Renal cortical epithelial cell (primary cell): ENCODE results near the gene FKBP5. TPM values are rescaled to one million over a fixed set of nuclear protein-coding genes. Genes with fewer than 3 reads are reported as not detected.
"Not testable (repeated sequence)": the region's sequence is repeated elsewhere in the genome, so short reads cannot be mapped to it uniquely, and the experiment has no call there.

ENCODE experiments used
- DNase-seq: peaks from one replicate; pipeline ENCODE4 v3.0.0-alpha.2; 2011; ENCODE audit warnings: low read depth
- total RNA-seq: library from RNA; depleted of rRNA; stranded (reverse); fragments of >200 nt; gene quantifications from 2 replicates; pipeline ENCODE4 v1.2.3, GENCODE V29; 2014

Gene FKBP5
- total RNA-seq, 1 donor from 2014 or later, result 146 TPM

GRCh38 chr6:35622283-35622682 is 66.4 kb downstream of the FKBP5 start:
- DNase-seq, result no peak

- DNase-seq, result no peak
These were observed 68.0 kb downstream of the FKBP5 start for GRCh38 chr6:35620706-35621105.

DNA sequence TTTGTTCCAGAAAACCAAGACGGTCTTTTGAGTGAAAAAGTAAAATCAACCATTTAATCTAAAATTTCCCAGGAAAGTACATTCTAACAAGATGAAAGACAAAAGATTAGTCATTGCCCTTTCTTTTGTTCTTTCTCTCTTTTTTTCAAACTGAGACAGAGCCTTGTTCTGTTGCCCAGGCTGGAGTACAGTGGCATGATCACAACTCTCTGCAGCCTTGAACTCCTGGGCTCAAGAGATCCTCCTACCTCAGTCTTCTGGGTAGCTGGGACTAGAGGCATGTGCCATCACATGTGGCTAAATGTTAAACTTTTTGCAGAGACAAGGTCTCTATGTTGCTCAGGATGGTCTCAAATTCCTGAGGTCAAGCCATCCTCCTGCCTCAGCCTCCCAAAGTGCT is 75.0 kb downstream of the FKBP5 start:
- no peak for DNase-seq

- peak; percentile 30 for DNase-seq
These were observed 77.5 kb downstream of the FKBP5 start for GRCh38 chr6:35611240-35611639.

DNA sequence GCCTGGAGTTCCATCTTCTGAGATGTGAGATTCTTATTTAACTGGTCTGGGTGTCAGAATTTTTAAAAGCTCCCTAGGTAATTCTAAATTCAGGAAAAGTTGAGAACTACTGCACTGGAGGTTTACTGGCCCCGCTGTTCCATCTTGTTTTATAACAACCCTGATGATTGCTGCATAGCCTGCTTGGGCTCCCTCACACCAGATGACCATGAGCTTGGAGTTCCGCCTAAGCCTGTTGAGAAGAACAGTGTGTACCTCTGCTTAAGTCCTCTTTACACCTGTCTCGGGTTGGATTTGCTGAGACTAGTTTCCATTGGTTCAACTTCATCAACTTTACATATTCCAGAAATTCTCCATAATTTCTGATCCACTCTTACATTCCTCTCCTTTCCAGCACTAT is 77.9 kb downstream of the FKBP5 start:
- no peak for DNase-seq

- DNase-seq, result no peak
These were observed 79.1 kb downstream of the FKBP5 start for GRCh38 chr6:35609588-35609987.

DNA sequence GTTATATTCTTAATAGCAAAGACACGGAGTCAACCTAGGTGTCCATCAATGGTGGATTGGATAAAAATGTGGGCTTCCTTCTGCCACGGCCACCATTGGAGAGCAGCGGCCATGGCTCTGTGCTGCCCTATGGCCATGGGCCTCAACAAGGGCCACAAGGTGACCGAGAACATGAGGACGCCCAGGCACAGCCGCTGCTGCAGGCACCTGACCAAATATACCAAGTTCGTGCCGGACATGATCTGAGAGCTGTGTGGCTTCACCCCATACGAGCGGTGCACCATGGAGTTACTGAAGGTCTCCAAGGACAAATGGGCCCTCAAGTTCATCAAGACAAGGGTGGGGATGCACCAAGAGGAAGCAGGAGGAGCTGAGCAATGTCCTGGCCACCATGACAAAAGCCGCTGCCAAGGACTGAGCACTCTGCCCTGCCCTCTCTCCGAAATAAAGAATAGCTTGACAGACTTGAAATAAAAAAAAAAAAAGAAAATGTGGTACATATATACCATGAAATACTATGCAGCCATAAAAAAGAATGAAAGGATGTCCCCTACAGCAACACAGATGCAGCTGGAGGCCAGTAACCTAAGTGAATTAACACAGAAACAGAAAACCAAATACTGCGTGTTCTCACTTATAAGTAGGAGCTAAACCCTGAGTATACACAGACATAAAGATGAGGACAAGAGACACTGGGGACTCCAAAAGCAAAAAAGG is 81.0 kb downstream of the FKBP5 start:
- no peak for DNase-seq

DNA sequence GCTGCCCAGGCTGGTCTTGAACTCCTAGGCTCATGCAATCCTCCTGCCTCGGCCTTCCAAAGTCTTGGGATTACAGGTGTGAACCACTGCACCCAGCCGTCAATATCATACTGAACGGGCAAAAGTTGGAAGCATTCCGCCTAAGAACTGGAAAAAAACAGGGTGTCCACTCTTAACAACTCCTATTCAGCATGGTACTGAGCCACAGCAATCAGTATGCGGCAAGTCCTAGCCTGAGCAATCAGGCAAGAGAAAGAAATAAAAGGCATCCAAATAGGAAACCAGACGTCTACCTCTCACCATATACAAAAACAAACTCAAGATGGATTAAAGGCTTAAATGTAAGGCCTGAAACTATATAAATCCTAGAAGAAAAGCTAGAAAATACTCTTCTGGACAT is 83.1 kb downstream of the FKBP5 start:
- no peak for DNase-seq

DNA sequence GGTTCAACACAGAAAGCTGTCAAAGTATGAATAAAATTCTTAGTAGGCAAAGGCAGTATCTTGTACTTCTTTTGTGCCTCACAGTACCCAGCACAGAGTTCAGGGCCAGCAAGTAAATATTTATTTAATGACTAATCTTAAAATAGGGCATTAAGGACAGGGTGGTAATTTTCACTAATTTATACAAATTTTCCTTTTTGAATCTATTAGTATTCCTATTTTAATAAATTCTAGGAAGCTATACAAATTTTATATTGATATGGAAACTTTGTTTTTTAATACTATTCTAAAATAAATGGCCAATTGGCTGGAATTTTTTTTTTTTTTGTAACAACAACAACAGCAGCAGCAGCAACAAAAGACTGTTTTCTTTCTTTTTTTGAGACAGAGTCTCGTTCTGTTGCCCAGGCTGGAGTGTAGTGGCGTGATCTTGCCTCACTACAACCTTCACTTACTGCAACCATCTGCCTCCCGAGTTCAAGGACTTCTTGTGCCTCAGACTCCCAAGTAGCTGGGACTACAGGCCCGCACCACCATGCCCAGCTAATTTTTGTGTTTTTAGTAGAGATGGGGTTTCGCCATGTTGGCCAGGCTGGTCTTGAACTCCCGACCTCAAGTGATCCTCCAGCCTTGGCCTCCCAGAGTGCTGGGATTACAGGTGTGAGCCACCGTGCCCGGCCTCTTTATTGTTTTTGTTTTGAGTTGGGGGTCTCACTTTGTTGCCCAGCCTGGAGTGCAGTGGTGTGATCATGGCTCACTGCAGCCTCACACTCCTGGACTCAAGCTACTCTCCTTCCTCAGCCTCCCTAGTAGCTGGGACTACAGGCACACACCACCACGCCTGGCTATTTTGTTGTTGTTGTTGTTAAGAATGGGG is 85.2 kb downstream of the FKBP5 start:
- DNase-seq, result peak; percentile 81

DNA sequence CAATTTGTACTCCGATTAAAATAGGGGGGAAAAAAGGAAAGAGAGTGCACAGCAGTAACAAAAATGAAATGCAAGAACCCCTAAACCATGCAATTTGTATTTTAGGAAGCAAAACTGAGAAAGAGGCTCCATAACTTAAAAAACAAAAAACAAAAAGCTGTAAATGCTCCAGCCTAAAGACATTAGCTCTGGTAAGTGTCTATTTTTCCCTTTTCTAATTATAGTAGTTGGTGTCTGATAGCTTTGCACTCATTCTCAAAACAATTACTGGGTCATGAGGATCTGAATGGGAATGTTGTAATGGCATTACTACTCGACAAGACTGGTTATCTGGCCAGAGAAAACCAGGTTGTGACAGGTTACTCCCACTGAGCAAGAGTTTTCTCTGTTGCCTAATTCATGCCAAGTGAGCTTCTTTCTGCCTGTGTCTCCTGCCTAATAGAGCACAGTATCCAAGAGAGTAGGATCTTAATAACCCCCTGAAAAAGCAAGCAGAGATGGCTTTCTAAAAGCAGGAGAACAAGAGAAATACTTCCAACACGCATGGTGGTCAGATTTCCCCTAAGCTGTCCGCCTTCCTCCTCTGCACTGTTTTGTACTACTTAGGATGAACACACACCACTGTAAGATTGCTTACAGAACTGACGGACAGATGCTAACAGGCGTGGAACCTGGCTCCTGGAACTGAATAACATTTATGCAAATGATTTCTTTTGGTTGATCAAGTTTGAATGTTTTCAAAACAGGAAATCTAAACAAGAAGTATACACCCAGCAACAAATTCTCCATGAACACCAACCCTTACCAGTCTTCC is 86.4 kb downstream of the FKBP5 start:
- DNase-seq, result peak; percentile 88

DNA sequence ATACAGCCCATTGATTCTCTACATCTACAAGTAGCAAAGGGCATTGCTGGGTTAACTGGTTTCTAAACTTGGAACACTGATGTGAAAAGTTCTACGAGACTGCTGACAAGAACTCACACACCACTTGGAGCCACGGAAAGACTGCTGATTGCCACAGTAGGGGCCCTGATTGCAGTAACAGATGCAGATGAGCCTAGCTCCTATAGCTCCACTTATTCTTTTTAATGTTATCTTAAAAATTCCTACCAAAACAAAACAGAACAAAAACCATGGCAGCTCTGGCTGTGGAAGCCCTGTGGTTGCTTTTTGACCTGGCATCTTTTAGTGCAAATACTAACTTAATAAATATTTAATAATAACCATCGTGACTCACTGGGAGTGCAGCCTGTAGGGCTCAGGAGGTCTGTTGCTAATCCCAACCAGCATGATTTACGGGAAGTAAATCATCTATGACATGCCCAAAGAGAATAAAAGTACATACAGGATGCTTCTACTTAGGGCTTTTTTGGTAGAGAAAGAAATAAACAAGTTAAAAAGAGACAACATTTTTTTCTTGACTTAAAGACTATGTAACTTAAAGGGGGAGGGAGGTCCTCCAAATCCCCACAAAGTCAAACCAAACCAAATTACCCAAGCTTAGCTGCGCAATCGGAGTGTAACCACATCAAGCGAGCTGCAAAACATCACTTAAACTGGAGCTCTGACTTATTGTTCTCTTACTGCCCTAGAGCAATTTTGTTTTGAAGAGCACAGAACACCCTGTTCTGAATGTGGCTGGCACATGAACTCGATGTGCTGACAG is 87.2 kb downstream of the FKBP5 start:
- DNase-seq, result peak; percentile 96

- DNase-seq, result no peak
These were observed 88.0 kb downstream of the FKBP5 start for GRCh38 chr6:35600659-35601125.

- peak; percentile 44 for DNase-seq
These were observed 88.7 kb downstream of the FKBP5 start for GRCh38 chr6:35599761-35600658.

DNA sequence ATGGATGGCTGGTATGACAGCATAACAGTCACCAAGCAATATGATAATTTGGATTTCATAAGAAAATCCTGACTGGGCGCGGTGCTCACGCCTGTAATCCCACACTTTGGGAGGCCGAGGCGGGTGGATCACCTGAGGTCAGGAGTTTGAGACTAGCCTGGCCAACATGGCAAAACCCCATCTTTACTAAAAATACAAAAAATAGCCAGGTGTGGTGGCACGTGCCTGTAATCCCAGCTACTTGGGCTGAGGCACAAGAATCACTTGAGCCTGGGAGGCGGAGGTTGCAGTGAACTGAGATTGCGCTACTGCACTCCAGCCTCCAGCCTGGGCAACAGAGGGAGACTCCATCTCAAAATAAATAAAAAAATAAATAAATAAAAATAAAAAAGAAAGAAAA is 90.1 kb downstream of the FKBP5 start:
- not testable (repeated sequence) for DNase-seq

DNA sequence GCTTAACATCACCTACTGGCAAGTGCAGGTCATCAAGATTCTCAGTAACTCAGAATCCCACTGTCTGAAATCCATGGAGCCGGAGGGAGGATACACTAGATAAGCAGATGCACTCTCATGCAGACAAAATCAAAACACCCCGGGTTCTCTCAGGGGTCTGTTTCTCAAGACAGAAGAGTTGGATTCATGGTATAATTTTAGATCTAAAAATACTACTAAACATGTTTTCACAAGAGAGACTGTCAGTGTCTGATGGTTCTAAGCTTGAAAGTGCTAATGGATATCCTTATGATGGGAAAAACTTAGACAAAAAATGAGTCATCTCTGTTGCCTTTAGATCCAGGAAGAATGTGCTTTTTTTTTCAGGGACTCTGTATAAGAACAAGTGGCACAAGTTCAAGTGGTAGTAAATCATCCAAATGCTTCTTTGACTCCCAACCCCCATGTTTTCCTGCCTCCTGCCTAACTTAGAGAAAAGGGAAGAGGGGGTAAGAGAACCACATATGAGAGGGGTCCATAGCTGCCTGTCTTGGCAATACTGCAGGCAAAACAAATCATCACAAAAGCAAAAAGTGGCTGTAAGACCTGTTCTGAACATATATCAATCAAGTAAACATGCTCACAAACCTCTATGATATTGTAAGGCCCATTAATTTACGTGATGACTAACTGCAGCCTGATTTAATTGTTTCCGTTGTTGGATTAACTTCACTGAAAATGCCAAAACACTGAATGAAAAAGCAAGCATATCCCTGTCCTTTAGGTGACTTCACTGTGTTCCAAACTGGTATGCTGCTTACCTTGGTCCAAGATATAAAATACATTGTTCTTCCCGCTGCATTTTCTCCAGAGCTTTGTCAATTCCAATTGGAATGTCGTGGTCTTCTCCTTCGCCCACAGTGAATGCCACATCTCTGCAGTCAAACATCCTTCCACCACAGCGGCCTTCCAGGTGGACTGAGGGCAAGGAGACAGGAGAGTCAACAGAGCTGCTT is 92.0 kb downstream of the FKBP5 start:
- DNase-seq, result peak; percentile 97

- DNase-seq, result no peak
These were observed 94.1 kb downstream of the FKBP5 start for GRCh38 chr6:35594503-35595186.

- no peak for DNase-seq
These were observed 96.5 kb downstream of the FKBP5 start for GRCh38 chr6:35592178-35592577.

GRCh38 chr6:35590622-35591066 is 98.1 kb downstream of the FKBP5 start:
- DNase-seq, result no peak
